C4-2B (cell line): ENCODE data around the gene NUP93.

Experiments
- CTCF ChIP-seq: fragments of 450-650 bp; conservative IDR thresholded peaks from 2 replicates; pipeline ENCODE4 v1.5.1; 2017; ENCODE audit warnings: mild to moderate bottlenecking
- ZFX ChIP-seq: fragments of 450-650 bp; IDR thresholded peaks from 2 replicates; pipeline ENCODE4 v1.6.1; 2017

GRCh38 chr16:56781528-56781961, 51.6 kb downstream of the NUP93 start:
- TF ChIP-seq CTCF (no peak), ZFX (no peak)
